Activated CD4-positive, alpha-beta T cell treated with anti-CD3 and anti-CD28 coated beads, Interleukin-2, amount 50 U/mL, for 48 hours (primary cell): Measurements from ENCODE around the gene BBS12.

ENCODE experiments used
- DNase-seq, 2 experiments: peaks; one replicate each; pipeline ENCODE4 v3.0.0-alpha.2; 2020

The BBS12 gene

GRCh38 chr4:122716825-122717448 lies 15.6 kb upstream of the BBS12 start:
- DNase-seq, result peak; percentile 81 to 89

- no peak for DNase-seq
Observed at GRCh38 chr4:122718281-122718680, 14.2 kb upstream of the BBS12 start.

GRCh38 chr4:122722256-122722655 lies 10.2 kb upstream of the BBS12 start:
- no peak for DNase-seq

DNA sequence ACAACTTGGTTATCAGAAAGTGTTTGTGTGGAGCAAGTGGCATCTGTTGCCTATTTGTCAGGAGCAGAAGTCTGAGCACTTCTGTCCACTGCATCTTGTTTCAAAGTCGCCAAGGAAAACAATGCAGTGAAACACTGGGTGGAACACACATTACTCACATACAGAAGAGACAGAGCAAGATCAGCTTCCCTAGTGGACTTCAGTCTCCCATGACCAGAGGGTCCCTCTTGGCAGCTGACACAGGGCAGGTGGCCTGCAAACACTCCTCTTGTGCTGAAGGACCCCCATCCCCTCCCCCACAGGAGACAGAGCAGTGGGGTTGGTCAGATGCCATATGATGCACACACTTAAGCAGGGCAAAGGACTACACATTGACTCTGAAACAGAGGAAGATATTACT lies 3.6 kb upstream of the BBS12 start:
- DNase-seq, result no peak

GRCh38 chr4:122731676-122732075 lies 828 bp upstream of the BBS12 start:
- DNase-seq, result no peak

DNA sequence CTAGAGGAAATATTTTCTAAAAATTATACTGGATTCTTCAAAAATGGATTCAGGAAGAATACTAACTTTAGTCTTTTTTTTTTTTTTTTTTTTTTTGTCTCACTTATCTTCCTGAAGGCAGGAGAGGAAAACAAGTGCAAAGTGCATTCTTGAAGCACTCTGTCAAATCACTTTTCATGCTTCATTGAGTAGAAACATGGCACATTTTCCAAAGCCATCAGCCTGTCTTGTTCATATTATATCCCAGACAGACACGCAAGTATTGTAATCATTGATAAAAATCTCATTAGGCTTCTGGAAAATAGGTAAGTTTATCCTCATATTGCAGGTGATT lies 1.2 kb downstream of the BBS12 start:
- no peak for DNase-seq

GRCh38 chr4:122739174-122739573 lies 6.7 kb downstream of the BBS12 start:
- DNase-seq, result no peak

- no peak for DNase-seq
Observed at GRCh38 chr4:122742933-122743829, 10.7 kb downstream of the BBS12 start.

DNA sequence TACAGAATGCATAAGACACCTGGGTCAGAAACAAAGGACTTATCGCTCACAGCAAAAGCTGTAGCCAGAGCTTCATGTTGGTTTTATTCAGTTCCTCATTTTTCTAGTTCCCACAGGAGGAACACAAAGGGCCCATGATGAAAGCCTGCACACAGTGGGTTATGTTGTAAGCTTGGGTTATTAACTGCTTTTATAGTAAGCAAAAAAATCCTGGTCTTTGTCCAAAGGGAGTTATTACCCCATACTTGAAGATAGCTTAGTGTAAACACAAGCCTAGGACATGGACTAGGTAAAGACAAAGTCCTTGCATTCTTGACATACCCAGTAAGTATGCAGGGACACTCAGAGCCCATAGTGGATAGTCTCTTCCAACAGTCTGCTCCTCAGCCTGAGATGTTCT lies 11.7 kb downstream of the BBS12 start:
- no peak for DNase-seq

GRCh38 chr4:122746485-122746965 lies 14.0 kb downstream of the BBS12 start:
- DNase-seq, result no peak

- DNase-seq, result no peak
Observed at GRCh38 chr4:122747068-122747467, 14.6 kb downstream of the BBS12 start.

DNA sequence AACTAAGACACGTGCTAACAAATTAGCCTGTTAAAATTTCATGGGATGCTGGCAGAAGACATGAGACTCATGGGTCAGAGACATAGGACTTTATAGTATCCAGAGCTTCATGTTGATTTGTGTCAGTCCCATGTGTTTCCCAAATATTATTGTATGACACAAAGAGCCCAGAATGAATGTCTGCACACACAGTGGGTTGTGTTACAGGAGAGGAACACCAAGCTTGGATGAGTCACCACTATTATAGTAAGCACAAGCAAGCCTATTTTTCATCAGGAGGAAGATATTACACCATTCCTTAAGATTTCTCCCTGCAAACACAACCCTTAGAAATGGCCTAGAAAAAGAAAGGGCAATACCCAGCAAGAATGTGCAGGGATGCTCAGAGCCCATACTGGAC lies 15.4 kb downstream of the BBS12 start:
- no peak for DNase-seq

DNA sequence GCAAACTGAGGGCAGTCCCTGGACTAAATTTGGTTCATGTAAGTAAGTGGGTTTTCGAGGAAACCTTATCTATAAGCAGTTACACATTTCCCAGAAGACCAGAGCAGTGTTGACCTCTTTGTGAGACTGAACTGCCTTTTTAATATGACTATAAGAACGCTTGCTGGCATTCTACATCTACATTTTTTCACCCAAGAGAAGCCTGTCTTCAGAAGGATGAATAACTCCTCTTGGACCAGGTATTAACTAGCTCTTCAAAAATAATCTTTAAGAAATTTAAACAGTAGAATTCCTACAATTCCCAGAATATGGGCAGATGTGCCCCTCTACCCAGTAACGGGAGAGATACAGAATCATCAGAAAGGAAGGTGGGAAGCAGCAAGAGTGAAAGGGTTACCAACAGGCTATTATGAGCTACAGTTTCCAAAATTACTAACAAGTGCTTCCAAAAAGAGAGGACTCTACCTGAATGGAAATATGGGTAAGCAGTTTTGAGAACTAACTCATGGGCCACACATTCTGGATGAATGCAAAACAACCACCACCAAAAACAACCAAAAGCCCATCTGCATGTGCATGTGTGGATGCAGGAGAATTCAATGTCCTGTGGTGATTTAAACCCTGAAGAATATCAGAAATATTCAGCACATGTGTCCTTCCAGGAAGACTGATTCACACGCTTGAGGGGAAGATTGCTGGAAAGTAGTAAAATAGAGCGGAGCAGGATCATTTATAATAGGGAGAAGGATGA lies 17.4 kb downstream of the BBS12 start:
- no peak for DNase-seq

DNA sequence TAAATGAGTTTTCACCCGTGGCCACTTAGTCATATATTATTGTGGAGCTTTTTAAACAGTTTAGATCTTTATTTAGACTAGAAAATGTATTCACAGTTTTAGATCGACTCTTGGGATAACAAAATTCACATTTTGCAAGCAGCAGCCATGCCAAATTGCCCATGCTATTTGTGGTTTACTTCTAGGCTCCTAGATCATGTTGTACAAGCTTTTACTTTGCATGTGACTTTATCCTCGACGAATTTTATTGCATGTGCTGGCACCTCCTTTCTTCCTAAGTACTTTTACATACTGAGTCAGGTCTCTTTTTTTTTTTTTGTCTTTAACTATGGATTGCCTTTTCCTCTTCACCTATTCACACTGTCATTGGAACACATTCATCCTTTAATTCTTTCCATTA lies 23.2 kb downstream of the BBS12 start:
- no peak for DNase-seq

- no peak for DNase-seq
Observed at GRCh38 chr4:122758033-122758432, 25.5 kb downstream of the BBS12 start.

- DNase-seq, result no peak
Observed at GRCh38 chr4:122759639-122760310, 27.3 kb downstream of the BBS12 start.

DNA sequence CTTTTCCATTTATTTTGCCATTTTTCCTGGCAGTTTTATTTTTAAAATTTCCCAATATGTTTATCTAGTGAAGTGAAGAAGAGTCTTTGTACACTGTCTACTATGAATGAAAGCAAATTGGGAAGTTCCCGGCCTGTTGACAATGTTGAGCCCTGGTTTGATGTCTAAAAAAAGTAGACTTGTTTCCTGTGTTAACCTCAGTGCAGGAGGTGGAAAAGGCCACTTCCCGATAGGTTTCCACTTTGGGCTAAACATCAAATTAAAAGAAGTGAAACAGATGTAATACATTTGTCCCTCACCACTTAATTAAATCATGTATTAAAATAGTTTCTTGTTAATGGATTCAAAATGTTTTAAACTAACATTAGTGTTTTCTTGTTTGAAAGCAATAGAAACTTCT lies 30.0 kb downstream of the BBS12 start:
- DNase-seq, result peak in 1 of 2 experiments; percentile 7

DNA sequence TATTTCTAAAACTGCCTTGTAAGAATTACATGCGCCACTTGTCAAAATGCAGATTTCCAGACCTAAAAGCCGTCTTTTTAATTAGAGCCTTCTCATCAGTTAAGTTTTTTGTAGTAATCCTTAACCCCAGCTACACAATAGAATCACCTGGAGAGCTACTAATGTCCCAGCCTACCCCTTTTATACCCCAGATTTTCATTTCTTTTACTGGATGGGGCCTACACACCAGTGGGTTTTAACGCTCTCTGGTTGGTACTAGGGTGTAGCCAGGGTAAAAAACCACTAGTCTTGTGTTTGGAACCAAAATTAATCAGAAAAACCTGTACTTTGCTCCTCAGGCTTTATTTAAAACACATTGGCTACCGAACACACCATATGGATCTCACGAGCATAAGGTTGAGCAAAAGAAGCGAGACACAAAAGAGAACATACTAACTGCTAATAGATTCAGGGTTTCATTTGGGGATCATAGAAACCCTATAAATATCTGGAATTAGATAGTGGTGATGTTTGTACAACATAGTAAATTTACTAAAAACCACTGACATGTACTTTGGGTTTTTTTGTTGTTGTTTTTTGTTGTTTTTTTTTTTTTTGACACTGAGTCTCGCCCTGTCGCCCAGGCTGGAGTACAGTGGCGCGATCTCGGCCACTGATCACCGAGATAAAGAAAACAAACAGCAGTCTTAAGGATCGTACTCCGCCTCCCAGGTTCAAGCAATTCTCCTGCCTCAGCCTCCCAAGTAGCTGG lies 30.6 kb downstream of the BBS12 start:
- no peak for DNase-seq

DNA sequence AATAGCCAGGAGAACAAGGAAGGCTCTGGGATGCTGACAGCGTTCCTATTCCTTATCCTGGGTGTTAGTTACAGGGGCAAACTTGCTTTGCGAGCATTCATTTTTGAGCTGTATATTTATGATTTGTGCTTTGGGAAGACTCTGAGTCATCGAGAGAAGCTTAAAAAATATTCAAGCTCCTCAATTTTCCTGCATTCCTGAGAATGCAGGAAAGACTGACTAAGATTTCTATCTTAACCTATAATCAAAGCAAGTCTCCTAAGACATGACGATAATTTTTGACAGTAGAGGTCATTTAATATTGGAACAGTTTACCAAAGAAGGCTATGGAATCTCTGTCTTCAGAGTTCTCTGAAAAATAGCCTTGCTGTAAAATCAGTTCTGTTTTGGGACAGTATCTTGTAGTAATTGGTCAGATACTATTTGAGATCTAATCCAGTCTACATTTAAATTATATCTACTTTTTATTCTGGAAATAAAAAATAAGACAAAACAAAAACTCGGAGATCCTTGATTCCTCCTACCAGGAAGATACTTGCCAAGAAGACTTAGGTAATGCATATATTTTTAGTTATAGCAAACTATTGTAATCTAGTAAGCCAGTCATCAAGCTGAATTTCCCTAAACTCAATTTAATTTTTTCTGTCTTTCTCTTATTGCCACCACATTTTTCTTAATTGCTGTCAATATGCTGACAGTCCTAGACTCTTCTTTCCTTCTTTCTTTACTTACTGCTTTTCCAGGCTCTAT lies 31.7 kb downstream of the BBS12 start:
- DNase-seq, result no peak

DNA sequence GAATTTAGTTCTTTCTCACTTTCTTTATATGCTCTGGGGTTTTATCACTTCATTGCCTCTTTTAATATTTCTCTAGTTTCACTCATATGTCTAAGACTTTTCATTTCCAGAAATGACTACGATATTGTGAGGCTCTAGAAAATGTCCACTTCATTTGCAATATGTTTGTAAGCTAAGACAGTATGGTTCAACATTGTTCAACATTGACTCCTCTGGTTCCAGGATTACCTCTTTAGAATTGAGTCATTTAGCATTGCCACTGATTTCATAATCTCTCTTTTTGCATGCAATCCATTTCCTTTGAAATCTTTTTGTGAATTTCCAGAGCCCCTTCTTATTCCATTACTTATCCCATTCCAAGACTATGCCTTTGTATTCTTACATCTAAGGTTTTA lies 32.3 kb downstream of the BBS12 start:
- DNase-seq, result no peak

DNA sequence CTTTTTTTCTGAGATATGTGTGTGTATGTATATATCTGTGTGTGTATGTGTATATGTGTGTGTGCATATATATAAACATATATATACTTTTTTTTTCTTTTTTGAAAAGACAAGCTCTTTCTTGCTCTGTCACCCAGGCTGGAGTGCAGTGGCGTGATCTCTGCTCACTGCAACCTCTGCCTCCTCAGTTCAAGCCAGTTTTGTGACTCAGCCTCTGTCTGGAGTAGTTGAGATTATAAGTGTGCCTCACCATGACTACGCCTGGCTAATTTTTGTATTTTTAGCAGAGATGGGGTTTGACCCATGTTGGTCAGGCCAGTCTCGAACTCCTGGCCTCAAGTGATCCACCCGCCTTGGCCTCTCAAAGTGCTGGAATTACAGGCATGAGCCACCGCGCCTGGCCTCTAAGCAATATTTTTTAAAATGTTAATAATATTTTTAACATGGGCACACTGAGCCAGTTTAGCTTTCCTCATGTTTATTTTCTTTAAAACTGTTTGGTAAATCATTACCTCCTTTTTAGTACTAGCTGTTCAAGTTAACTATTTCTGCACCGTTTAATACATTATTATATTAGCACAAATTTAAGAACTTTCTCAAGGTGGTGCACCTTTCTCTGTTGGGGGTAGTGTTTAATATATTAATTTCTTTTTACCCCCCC lies 33.3 kb downstream of the BBS12 start:
- DNase-seq, result no peak
